Measurements from ENCODE around the gene GCNT4. TPM values are rescaled to one million over a fixed set of nuclear protein-coding genes. Genes with fewer than 3 reads are reported as not detected.
"Not testable (repeated sequence)": the region's sequence is repeated elsewhere in the genome, so short reads cannot be mapped to it uniquely, and the experiment has no call there.

GCNT4 gene
- total RNA-seq = 0.13 TPM in 2 replicates

GRCh38 chr5:75052192-75053053 lies at the start of gene GCNT4:
TSS of gene GCNT4 (minus strand) at chr5:75052558. CDS start at chr5:75030037, 22,521 bp downstream.
- peak in 1 of 2 donors; percentile 36 for DNase-seq (ENCODE audit: low read depth in 2 of 2)

- DNase-seq (ENCODE audit: low read depth in 2 of 2) = not testable (repeated sequence)
These were observed 43.6 kb upstream of the GCNT4 start for GRCh38 chr5:75095956-75096355.

GRCh38 chr5:75091597-75091996 lies 39.2 kb upstream of the GCNT4 start:
- no peak for DNase-seq (ENCODE audit: low read depth in 2 of 2)

- DNase-seq (ENCODE audit: low read depth in 2 of 2) = no peak
These were observed 37.3 kb upstream of the GCNT4 start for GRCh38 chr5:75089662-75090061.

GRCh38 chr5:75089137-75089536 lies 36.8 kb upstream of the GCNT4 start:
- no peak for DNase-seq (ENCODE audit: low read depth in 2 of 2)

GRCh38 chr5:75088648-75089047 lies 36.3 kb upstream of the GCNT4 start:
- DNase-seq (ENCODE audit: low read depth in 2 of 2) = no peak

- no peak for DNase-seq (ENCODE audit: low read depth in 2 of 2)
These were observed 29.2 kb upstream of the GCNT4 start for GRCh38 chr5:75081510-75081909.

- not testable (repeated sequence) for DNase-seq (ENCODE audit: low read depth in 2 of 2)
These were observed 27.0 kb upstream of the GCNT4 start for GRCh38 chr5:75079346-75079745.

- no peak for DNase-seq (ENCODE audit: low read depth in 2 of 2)
These were observed 25.7 kb upstream of the GCNT4 start for GRCh38 chr5:75078027-75078426.

GRCh38 chr5:75072061-75072460 lies 19.7 kb upstream of the GCNT4 start:
- DNase-seq (ENCODE audit: low read depth in 2 of 2) = no peak

- DNase-seq (ENCODE audit: low read depth in 2 of 2) = no peak
These were observed 18.7 kb upstream of the GCNT4 start for GRCh38 chr5:75071100-75071499.

- no peak for DNase-seq (ENCODE audit: low read depth in 2 of 2)
These were observed 15.1 kb upstream of the GCNT4 start for GRCh38 chr5:75067434-75067833.

GRCh38 chr5:75062925-75063531 lies 10.7 kb upstream of the GCNT4 start:
- no peak for DNase-seq (ENCODE audit: low read depth in 2 of 2)

- no peak for DNase-seq (ENCODE audit: low read depth in 2 of 2)
These were observed 7.7 kb upstream of the GCNT4 start for GRCh38 chr5:75059912-75060545.

GRCh38 chr5:75058986-75059535 lies 6.7 kb upstream of the GCNT4 start:
- no peak for DNase-seq (ENCODE audit: low read depth in 2 of 2)

GRCh38 chr5:75057561-75057960 lies 5.2 kb upstream of the GCNT4 start:
- peak in 1 of 2 donors; percentile 35 for DNase-seq (ENCODE audit: low read depth in 2 of 2)

GRCh38 chr5:75055727-75056144 lies 3.4 kb upstream of the GCNT4 start:
- no peak for DNase-seq (ENCODE audit: low read depth in 2 of 2)

GRCh38 chr5:75054134-75054930 lies 2.0 kb upstream of the GCNT4 start:
- peak in 1 of 2 donors; percentile 33 for DNase-seq (ENCODE audit: low read depth in 2 of 2)

GRCh38 chr5:75053304-75054133 lies 1.2 kb upstream of the GCNT4 start:
- DNase-seq (ENCODE audit: low read depth in 2 of 2) = peak in 1 of 2 donors; percentile 63

GRCh38 chr5:75053054-75053303 lies 621 bp upstream of the GCNT4 start:
- DNase-seq (ENCODE audit: low read depth in 2 of 2) = no peak
